Activated CD4-positive, alpha-beta T cell treated with anti-CD3 and anti-CD28 coated beads, Interleukin-2, amount 50 U/mL, for 48 hours (primary cell): ENCODE results near the gene SNX19.
"Not testable (repeated sequence)": the region's sequence is repeated elsewhere in the genome, so short reads cannot be mapped to it uniquely, and the experiment has no call there.

ENCODE experiments used
- DNase-seq, 2 experiments: peaks; one replicate each; pipeline ENCODE4 v3.0.0-alpha.2; 2020

Gene SNX19

GRCh38 chr11:130916238-130916855, at the start of gene SNX19:
Gene SNX19 (minus strand): TSS chr11:130916479. CDS start chr11:130915939, 540 bp downstream.
- peak; percentile 90 to 91 for DNase-seq

DNA sequence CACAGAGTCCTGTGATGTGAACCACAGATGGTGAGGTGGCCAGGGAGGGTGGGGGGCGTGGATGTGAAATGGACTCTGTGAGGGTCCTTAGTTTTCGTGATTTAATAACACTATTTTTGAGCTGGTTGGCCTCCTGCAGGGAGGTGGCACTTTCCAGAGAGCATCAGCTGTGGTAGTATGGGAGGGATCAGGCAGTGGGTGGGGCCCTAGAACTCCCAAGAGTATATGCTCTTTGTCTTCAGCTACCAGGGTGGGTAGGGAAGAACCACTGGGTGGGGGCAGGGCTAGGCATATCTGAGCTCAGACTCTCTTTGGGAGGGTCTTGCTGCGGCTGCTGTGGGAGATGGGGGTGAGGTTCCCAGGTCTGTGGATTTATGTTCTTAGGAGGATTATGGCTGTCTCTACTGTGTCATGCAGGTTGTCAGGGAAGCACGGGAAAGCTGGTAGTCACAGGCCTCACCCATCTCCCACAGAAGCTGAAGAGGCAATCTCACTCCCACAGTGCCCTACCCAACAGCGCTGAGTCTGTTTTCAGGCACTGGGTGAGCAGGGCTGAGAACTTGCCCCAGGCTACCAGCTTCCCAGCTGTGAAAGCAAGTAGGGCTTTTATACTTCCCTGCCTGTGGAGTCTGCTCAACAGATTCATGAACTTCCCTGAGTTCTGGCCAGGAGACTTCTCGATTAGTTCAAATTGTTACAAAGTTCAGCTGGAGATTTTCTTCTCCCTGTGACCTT, 47.9 kb upstream of the SNX19 start:
- no peak for DNase-seq

DNA sequence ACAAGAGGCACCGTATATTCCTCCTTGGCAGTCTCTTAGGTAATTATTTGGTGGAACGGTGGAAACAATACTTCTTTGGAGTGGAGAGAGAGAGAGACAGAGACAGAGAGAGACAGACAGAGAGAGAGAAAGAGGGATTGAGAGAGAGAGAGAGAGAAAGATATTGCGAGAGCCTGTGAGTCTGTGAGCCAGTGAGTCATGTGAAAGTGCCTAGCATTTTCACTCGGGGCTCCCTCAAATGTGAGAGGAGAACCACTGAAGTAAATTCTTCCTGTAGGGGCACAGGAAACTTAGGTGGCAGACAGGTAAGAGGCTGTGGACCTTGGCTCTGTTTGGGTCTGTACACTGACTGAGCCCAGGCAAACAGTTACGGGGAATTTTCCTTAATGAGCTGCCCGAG, 31.6 kb upstream of the SNX19 start:
- DNase-seq = no peak

DNA sequence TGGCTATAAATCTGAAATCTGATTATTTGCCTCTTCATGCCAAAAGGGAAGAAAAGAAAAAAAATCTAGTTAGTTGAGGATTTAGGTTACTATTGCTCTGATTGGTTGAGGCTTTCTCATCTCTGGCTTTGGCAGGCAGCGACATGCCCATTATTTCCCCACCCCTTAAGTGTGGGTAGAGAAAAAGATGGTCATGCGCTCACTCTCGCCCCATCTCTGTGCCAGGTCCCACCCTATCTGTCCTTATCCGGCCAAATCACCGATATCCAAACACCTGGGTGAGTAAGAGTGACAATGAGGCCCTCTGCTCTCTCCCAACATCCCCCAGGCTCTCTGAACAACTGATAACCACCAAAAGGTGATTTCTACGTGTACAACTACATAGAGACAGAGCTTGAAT, 31.2 kb upstream of the SNX19 start:
- DNase-seq = no peak

DNA sequence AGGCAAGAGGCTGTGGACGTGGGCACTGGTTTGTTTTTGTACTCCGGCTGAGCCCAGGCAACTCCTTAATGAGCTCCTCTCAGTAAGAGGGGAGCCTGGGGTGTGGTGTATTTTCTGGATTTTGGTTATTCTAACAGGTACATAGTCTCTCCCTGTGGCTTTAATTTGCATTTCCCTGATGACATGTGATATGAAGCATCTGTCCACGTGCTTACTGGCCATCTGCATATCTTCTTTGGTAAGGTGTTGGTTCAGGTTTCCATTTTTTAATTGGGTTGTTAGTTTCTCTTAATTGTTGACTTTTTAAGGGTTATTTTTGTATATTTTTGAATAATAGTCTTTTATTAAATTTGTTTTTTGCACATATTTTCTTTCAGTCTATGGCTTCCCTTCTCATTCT, 30.8 kb upstream of the SNX19 start:
- no peak for DNase-seq

DNA sequence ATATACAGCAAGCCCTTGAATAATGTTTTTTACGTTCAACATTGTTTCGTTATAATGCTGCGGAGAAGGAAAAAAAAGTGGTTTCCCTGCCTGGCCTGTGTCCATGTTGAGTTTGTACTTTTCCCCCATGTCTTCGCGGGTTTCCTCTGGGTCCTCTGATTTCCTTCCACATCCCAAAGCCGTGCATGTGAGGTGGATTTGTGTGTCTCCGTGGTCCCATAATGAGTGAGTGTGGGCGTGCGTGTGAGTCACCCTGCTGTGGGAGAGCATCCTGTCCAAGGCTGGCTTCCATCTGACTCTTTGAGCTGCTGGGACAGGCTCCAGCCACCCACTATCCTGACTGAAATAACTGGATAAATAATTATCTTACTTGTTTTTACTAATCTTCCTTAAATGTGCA, 29.6 kb upstream of the SNX19 start:
- no peak for DNase-seq

DNA sequence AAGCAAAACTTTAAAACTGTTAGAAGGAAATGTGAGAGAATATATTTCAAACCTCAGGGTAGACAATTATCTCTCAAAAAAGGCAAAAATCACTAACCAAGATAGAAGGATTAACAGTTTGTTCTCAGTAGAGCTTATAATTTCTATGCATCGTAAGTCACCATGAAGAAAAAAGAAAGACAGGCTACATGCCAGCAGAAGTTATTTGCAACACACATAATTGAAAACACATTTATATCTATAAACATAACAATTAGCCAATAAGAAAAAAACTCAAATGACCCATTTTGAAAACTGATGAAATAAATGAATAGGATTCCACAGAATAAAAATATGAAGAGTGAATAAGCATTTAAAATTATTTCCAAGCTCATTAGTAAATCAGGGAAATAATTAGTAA, 24.4 kb upstream of the SNX19 start:
- no peak for DNase-seq

- no peak for DNase-seq
These were observed 20.8 kb upstream of the SNX19 start for GRCh38 chr11:130937051-130937450.

DNA sequence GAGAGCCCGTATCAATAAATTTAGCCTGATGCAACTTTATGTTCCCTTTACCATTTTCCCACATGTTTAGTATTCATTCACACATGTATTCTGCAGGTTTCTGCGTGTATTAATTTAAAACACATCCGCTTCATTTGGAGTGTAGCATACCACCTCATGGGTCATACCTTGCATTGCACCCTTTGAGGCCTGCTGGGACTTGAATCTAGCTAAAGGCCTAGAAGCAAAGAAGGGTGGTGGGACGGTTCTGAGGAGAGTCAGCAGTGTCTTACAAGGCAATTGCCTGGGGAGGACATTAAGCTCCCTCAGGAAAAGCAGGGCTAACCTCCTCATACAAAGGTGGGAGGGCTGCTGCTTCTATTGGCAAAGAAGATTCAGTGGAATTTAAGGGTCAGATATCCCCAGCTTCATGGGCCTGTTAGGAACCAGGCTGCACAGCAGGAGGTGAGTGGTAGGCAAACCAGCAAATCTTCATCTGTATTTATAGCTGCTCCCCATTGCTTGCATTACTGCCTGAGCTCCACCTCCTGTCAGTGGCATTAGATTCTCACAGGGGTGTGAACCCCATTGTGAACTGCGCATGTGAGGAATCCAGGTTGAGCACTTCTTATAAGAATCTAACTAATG, 15.9 kb upstream of the SNX19 start:
- no peak for DNase-seq

- no peak for DNase-seq
These were observed 8.5 kb upstream of the SNX19 start for GRCh38 chr11:130924750-130925149.

DNA sequence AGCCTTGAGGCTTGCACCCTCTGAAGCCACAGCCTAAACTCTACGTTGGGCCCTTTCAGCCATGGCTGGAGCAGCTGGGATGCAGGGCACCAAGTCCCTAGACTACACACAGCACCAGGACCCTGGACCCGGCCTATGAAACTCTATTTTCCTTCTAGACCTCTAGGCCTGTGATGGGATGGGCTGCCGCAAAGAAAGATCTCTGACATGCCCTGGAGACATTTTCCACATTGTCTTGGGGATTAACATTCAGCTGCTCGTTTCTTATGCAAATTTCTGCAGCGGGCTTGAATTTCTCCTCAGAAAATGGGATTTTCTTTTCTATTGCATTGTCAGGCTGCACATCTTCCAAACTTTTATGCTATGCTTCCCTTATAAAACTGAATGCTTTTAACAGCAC, 4.3 kb upstream of the SNX19 start:
- DNase-seq = not testable (repeated sequence)

GRCh38 chr11:130918081-130918480, 1.8 kb upstream of the SNX19 start:
- no peak for DNase-seq

- no peak for DNase-seq
These were observed 631 bp upstream of the SNX19 start for GRCh38 chr11:130916910-130917309.

DNA sequence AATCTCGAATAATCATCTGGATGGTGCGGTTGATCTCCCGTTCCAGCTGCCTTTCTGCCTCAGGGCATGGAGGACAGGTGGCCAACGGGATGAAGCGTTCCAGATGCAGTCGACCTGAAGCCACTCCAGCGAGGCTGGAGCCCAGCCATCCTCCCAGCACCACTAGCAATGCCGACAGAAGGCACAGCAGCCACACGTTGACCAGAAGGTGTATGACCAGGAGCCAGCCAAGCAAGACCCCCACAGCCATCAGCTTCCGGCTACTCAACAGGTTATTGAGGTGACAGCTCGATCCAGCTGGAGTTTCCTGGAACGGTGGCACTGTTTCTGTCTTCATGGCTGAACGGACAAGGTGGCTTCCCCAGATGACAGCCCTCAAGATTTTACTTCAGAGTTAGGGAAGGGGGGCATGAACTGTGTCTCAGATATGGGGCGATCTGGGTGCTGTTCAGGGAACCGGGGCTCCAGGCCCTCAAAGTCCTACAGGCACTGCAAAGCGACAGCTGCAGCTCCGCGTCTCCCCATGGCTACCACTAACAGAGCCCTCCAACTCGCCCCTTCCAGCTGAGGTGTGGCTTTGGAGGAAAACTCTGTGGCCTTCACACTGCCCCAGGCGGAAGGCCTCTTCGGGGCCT, 559 bp downstream of the SNX19 start:
- no peak for DNase-seq

GRCh38 chr11:130913268-130913667, 3.0 kb downstream of the SNX19 start:
- no peak for DNase-seq

DNA sequence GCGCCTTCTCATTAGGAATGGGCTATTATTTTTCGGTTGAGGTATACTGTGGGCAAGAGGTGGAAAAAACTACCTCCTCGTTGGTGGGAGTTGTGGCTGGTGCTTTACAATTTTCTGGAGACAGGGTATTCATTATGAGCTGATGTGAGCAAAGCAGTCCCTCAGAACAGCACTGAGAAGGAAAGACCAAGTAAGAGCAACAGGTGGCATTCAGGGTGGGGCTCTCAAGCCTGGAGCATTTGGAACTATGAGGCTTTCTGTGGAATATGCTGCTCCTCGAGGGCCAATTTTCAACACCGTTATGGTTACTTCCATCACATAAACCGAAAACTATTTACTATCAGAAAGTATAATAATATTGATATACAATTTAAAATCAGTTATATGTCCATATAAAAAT, 3.7 kb downstream of the SNX19 start:
- DNase-seq = no peak

DNA sequence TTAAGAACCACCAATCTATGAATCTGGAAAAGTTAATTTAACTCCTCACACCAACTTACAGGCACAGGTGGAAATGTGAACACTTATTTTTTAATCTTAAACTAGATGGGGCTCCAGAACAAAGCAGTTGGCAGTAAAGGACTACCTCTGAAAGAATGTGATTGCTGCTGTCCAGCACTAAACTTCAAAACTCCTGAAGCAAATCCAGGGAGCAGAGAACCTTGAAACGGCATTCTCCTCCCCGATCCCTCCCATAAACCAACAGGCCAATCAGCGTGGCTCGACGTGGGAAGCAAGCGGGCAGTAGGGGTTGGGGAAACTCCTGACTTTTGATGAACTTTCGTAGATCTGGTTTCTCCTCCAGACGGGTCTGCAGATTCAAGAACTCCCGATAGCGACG, 5.0 kb downstream of the SNX19 start:
- no peak for DNase-seq

DNA sequence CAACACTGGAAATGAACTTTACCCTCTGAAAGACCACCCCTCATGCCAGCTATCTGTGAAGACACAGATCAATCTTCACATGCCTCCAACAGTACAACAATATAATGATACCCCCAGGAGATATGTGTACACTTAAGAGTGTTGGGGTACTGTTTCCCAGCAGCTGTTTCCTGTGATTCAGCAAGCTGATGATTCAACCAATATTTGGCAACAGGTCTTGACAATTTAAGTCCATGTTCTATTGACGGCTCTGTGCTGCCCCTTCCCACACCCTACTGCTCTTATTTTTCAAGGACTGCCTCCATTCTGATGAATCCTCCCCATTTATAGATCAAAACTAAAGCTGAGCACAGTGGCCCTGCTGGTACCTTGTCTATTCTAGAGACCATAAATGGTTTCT, 6.6 kb downstream of the SNX19 start:
- DNase-seq = no peak

DNA sequence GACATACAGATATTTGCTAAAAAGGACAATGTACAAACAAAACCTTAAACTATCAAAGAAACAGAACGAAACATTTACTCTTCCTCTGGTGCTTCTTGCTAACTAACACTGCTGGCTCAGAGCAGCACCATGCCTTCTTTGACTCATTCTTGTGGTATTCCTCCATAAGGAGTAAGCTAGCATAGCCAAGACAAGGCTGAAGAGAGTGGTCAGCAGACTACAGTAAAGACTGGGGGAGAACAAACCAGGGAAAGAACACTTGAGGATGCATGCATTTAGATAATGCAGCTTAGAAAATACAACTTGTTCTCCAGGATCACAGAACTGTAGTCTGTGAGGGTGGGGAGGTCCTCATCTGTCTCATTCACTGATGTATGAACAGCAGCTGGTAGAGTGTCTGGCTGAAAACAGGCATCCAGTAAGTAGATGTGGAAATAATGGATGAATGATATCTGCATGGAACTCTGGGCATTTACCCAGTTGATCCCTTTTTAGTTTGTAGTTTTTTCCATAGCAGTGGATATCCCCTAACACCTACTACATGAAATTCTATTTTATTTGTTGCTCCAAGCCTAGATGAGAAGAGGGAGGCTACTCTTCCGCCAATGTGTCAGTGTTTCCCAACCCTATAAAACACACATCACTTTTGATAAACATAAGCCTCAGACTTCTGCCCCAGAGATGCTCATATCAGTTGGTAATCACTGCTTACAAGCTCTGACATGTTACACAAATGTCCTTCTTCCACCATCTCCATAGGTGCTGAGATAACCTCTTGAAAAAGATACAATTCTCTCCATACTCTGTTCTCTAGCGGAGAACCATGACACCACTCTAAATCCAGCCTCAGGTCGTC, 7.3 kb downstream of the SNX19 start:
- DNase-seq = no peak

GRCh38 chr11:130908061-130908460, 8.2 kb downstream of the SNX19 start:
- no peak for DNase-seq

DNA sequence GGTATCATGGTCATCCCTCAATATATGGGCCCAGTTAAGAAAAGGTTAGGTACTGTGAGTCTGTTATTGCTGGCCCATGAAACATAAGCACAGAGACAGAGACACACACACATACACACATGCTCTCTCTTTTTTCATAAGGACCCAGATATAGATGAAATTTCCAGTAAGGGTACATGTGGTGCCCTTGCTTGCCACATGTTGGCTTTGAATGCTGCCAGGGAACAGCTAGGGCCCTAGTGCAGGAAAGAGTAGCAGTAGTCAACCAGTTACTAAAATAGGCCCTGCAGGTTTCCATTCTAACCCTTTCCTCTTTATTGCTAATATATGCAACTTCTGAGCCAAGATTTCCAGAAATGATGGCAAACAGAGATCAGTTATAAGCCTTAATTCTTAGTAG, 9.1 kb downstream of the SNX19 start:
- no peak for DNase-seq

DNA sequence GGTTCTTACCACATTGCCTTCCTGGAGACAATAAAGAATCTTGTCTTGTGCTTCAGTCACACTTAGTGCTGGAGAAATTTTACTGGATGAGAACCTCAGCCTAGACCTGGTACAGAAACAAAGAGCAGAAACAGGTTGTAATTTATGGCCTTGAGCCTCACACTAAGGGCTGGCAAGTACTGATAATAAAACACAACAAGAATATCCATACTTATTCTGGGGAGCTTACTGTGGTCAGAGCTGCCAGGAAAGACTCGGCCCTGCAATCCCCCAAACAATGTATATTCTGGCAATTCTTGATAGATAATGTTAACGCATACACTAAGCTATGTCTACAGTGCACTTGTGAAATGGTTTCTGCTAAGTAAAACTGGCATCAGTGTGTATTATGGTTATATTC, 9.7 kb downstream of the SNX19 start:
- no peak for DNase-seq

DNA sequence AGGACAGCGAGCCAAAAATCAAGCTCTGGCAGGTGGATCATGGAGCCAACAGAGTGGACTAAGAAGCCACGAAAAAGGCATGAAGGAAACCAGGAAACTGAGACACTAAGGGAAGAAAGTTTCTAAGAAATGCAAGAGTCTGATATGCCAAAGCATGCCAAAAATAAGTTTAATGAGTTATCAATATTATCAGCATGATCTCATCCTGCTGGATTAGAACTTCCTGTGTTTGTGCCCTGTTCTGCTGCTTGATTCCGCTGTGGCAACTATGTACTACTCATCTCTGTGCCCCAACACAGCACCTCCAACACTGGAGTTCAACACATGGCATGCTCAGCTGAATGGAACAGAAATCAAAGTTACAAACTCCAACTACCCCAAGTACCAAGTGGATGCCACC, 10.8 kb downstream of the SNX19 start:
- DNase-seq = no peak
